Spinal cord (tissue), 10 donors: ENCODE results near the gene LCE1F. TPM values are rescaled to one million over a fixed set of nuclear protein-coding genes. Genes with fewer than 3 reads are reported as not detected.

Experiments
- DNase-seq, 6 donors: peaks; one replicate each; pipeline versions ENCODE4 v3.0.0 to v3.0.0-alpha.2; 2013 to 2015; ENCODE audit warnings: low spot score in 6 of 6, low read depth in 4 of 6
- H3K27ac ChIP-seq: one replicate; pipeline ENCODE4 v1.5.1; 2013; ENCODE audit warnings: low read depth, low read length, control low read depth
- H3K27me3 ChIP-seq: one replicate; pipeline ENCODE4 v1.6.1; 2013; ENCODE audit warnings: low read length; ENCODE audit not compliant: control insufficient read depth, insufficient read depth
- H3K36me3 ChIP-seq: one replicate; pipeline ENCODE4 v1.6.1; 2013; ENCODE audit warnings: low read length; ENCODE audit not compliant: control insufficient read depth, insufficient read depth
- H3K4me1 ChIP-seq: one replicate; pipeline ENCODE4 v1.6.1; 2013; ENCODE audit warnings: low read length; ENCODE audit not compliant: control insufficient read depth, insufficient read depth
- H3K4me3 ChIP-seq: one replicate; pipeline ENCODE4 v1.5.1; 2013; ENCODE audit warnings: low read depth, low read length, control low read depth
- H3K9me3 ChIP-seq: one replicate; pipeline ENCODE4 v1.6.1; 2013; ENCODE audit warnings: low read length; ENCODE audit not compliant: control insufficient read depth, insufficient read depth
- WGBS: methylation state at CpG from one replicate; pipeline ENCODE4 v1.1.5; 2013; ENCODE audit warnings: missing lambda C conversion rate; ENCODE audit not compliant: insufficient coverage; 5-methylcytosine and 5-hydroxymethylcytosine counted together
- polyA plus RNA-seq, 2 donors: library from polyadenylated mRNA; unstranded; fragments of 120-200 nt; gene quantifications; one replicate each; pipeline ENCODE4 v1.2.1, GENCODE V29; 2013; ENCODE audit not compliant: insufficient read length in 2 of 2
- total RNA-seq, 2 donors: library from RNA; depleted of rRNA in 1 of 2; stranded (reverse); fragments of 120-200 nt in 1 of 2; fragments of >200 nt in 1 of 2; gene quantifications; one replicate each; pipeline versions ENCODE4 v1.2.3 to v1.2.4, GENCODE V29; 2013 to 2014
- donor health status: healthy.

Gene LCE1F
- total and polyA plus RNA-seq, 4 donors = not detected

DNA sequence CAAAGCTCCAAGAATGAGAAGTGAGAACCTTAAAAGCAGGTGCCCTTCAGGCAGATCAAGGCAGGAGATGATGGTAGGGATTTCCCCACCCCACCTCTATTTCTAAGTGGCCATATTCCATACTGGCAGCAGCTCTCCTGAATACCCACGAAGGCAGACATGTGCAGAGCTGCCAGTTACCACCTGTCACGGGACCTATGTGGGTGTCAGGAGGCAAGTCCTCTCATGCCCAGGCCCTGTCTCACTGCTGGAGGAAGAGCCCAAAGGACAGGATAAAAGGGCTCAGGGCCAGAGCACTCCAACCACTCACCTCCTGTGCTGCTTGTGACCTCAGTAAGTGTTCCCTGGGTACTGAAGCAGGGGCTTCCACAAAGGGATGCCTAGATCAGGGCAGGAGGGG is 36.1 kb downstream of the LCE1F start:
- no peaks in the 10 kb centered on the region for H3K4me1 ChIP-seq
- H3K4me3 ChIP-seq = no peak overlapping the region
- no peak overlapping the region for H3K27ac ChIP-seq
- DNase-seq = no peak
- H3K9me3 ChIP-seq = no peaks in the 10 kb centered on the region
- no peaks in the 10 kb centered on the region for H3K36me3 ChIP-seq
- WGBS = 73% methylated on average over 2 of the region's 2 CpGs
- H3K27me3 ChIP-seq = no peaks in the 10 kb centered on the region

GRCh38 chr1:152811671-152812070 is 36.7 kb downstream of the LCE1F start, which contains the start of gene LCE1B:
TSS of gene LCE1B (plus strand) at chr1:152811971. CDS start at chr1:152812447, 476 bp downstream.
- no peaks in the 10 kb centered on the region for H3K4me1 ChIP-seq
- H3K27me3 ChIP-seq = no peaks in the 10 kb centered on the region
- no peak within 1 kb of the TSS for H3K27ac ChIP-seq
- H3K36me3 ChIP-seq = no peaks in the 10 kb centered on the region
- H3K9me3 ChIP-seq = no peaks in the 10 kb centered on the region
- DNase-seq = no peak
- H3K4me3 ChIP-seq = no peak within 1 kb of the TSS
- no CpG with 5 or more reads among the region's 2 CpGs for WGBS

- Histone ChIP-seq H3K27me3 (no peaks in the 10 kb centered on the region), H3K27ac (no peak overlapping the region), H3K9me3 (no peaks in the 10 kb centered on the region), H3K4me1 (no peaks in the 10 kb centered on the region), H3K4me3 (no peak overlapping the region), H3K36me3 (no peaks in the 10 kb centered on the region)
- no peak for DNase-seq
- 91% methylated on average over 4 of the region's 6 CpGs for WGBS
These were observed 42.4 kb downstream of the LCE1F start for GRCh38 chr1:152817309-152817708.

GRCh38 chr1:152823294-152823693 is 48.4 kb downstream of the LCE1F start:
- Histone ChIP-seq H3K4me1 (no peaks in the 10 kb centered on the region), H3K4me3 (no peak overlapping the region), H3K27ac (no peak overlapping the region), H3K36me3 (no peaks in the 10 kb centered on the region), H3K9me3 (no peaks in the 10 kb centered on the region), H3K27me3 (no peaks in the 10 kb centered on the region)
- WGBS = no CpG with 5 or more reads among the region's 5 CpGs
- no peak for DNase-seq

- no peak overlapping the region for H3K4me3 ChIP-seq
- H3K4me1 ChIP-seq = no peaks in the 10 kb centered on the region
- H3K27ac ChIP-seq = no peak overlapping the region
- no peaks in the 10 kb centered on the region for H3K27me3 ChIP-seq
- DNase-seq = no peak
- H3K9me3 ChIP-seq = no peaks in the 10 kb centered on the region
- H3K36me3 ChIP-seq = no peaks in the 10 kb centered on the region
These were observed 50.0 kb downstream of the LCE1F start for GRCh38 chr1:152824964-152825363.

Other genes with a start within 250 kb of the LCE1F start
- gene LCE3E, start 208.4 kb upstream of the LCE1F start, total RNA-seq = not detected
- not detected for gene LCE3E, start 208.4 kb upstream of the LCE1F start, polyA plus RNA-seq
- not detected for gene LCE3D, start 194.6 kb upstream of the LCE1F start, total RNA-seq
- not detected for gene LCE3D, start 194.6 kb upstream of the LCE1F start, polyA plus RNA-seq
- gene LCE3C, start 174.9 kb upstream of the LCE1F start, total RNA-seq = not detected
- not detected for gene LCE3C, start 174.9 kb upstream of the LCE1F start, polyA plus RNA-seq
- gene LCE3B, start 161.3 kb upstream of the LCE1F start, total RNA-seq = not detected
- gene LCE3B, start 161.3 kb upstream of the LCE1F start, polyA plus RNA-seq = not detected
- not detected for gene LCE3A, start 152.0 kb upstream of the LCE1F start, total RNA-seq
- gene LCE3A, start 152.0 kb upstream of the LCE1F start, polyA plus RNA-seq = not detected
- gene LCE2D, start 111.8 kb upstream of the LCE1F start, total RNA-seq = not detected
- not detected for gene LCE2D, start 111.8 kb upstream of the LCE1F start, polyA plus RNA-seq
- gene LCE2C, start 99.9 kb upstream of the LCE1F start, total RNA-seq = not detected
- not detected for gene LCE2C, start 99.9 kb upstream of the LCE1F start, polyA plus RNA-seq
- gene LCE2B, start 89.0 kb upstream of the LCE1F start, total RNA-seq = not detected
- gene LCE2B, start 89.0 kb upstream of the LCE1F start, polyA plus RNA-seq = not detected
- not detected for gene LCE2A, start 76.8 kb upstream of the LCE1F start, total RNA-seq
- not detected for gene LCE2A, start 76.8 kb upstream of the LCE1F start, polyA plus RNA-seq
- not detected for gene LCE4A, start 67.0 kb upstream of the LCE1F start, total RNA-seq
- not detected for gene LCE4A, start 67.0 kb upstream of the LCE1F start, polyA plus RNA-seq
- gene KPRP, start 17.1 kb upstream of the LCE1F start, total RNA-seq = not detected
- gene KPRP, start 17.1 kb upstream of the LCE1F start, polyA plus RNA-seq = not detected
- gene LCE1E, start 11.1 kb downstream of the LCE1F start, total RNA-seq = not detected
- gene LCE1E, start 11.1 kb downstream of the LCE1F start, polyA plus RNA-seq = not detected
- gene LCE1D, start 21.6 kb downstream of the LCE1F start, total RNA-seq = not detected
- gene LCE1D, start 21.6 kb downstream of the LCE1F start, polyA plus RNA-seq = under 1 TPM in 1 of 2 donors, not detected in 1; 0.39 TPM
- gene LCE1C, start 31.5 kb downstream of the LCE1F start, total RNA-seq = not detected
- gene LCE1C, start 31.5 kb downstream of the LCE1F start, polyA plus RNA-seq = not detected
- gene LCE1B, start 36.8 kb downstream of the LCE1F start, total RNA-seq = not detected
- gene LCE1B, start 36.8 kb downstream of the LCE1F start, polyA plus RNA-seq = not detected
- gene LCE1A, start 52.3 kb downstream of the LCE1F start, total RNA-seq = not detected
- not detected for gene LCE1A, start 52.3 kb downstream of the LCE1F start, polyA plus RNA-seq
- gene LCE6A, start 67.7 kb downstream of the LCE1F start, total RNA-seq = not detected
- not detected for gene LCE6A, start 67.7 kb downstream of the LCE1F start, polyA plus RNA-seq
- not detected for gene LCE7A, start 84.9 kb downstream of the LCE1F start, total RNA-seq
- gene LCE7A, start 84.9 kb downstream of the LCE1F start, polyA plus RNA-seq = not detected
- not detected for gene SMCP, start 103.2 kb downstream of the LCE1F start, total RNA-seq
- gene SMCP, start 103.2 kb downstream of the LCE1F start, polyA plus RNA-seq = not detected
- not detected for gene IVL, start 133.4 kb downstream of the LCE1F start, total RNA-seq
- gene IVL, start 133.4 kb downstream of the LCE1F start, polyA plus RNA-seq = not detected
- gene SPRR5, start 172.1 kb downstream of the LCE1F start, total RNA-seq = not detected
- gene SPRR5, start 172.1 kb downstream of the LCE1F start, polyA plus RNA-seq = not detected
- not detected for gene SPRR4, start 195.5 kb downstream of the LCE1F start, total RNA-seq
- not detected for gene SPRR4, start 195.5 kb downstream of the LCE1F start, polyA plus RNA-seq
- not detected for gene SPRR1A, start 208.9 kb downstream of the LCE1F start, total RNA-seq
- not detected for gene SPRR1A, start 208.9 kb downstream of the LCE1F start, polyA plus RNA-seq
- under 1 TPM in 1 of 2 donors, not detected in 1; 0.39 TPM for gene SPRR3, start 226.6 kb downstream of the LCE1F start, total RNA-seq
- under 1 TPM; 0.24 to 0.49 TPM for gene SPRR3, start 226.6 kb downstream of the LCE1F start, polyA plus RNA-seq